Small intestine (tissue), 7 donors: Measurements from ENCODE around the gene PLCB4. TPM values are rescaled to one million over a fixed set of nuclear protein-coding genes. Genes with fewer than 3 reads are reported as not detected.

ENCODE experiments used
- DNase-seq, 2 donors: peaks; one replicate each; pipeline versions ENCODE4 v3.0.0 to v3.0.0-alpha.2; 2013
- FAIRE-seq: peaks from 2 replicates; lab custom pipeline; 2012; peaks lifted over from hg19 to GRCh38; lab: Jason Lieb, UNC
- H3K27ac ChIP-seq, 3 donors: one replicate each; pipeline ENCODE4 v1.5.1; 2013; ENCODE audit warnings: low read length in 2 of 3, mild to moderate bottlenecking in 2 of 3, control low read depth in 1 of 3, inconsistent platforms in 1 of 3, low read depth in 1 of 3, moderate library complexity in 1 of 3
- H3K27me3 ChIP-seq, 3 donors: one replicate each; pipeline ENCODE4 v1.6.1; 2013; ENCODE audit warnings: low read length in 3 of 3, inconsistent platforms in 1 of 3; ENCODE audit not compliant: control insufficient read depth in 3 of 3, insufficient read depth in 3 of 3
- H3K36me3 ChIP-seq, 3 donors: one replicate each; pipeline ENCODE4 v1.6.1; 2013; ENCODE audit warnings: low read length in 3 of 3, inconsistent platforms in 1 of 3, low read depth in 1 of 3, mild to moderate bottlenecking in 1 of 3, moderate library complexity in 1 of 3; ENCODE audit not compliant: control insufficient read depth in 3 of 3, insufficient read depth in 2 of 3
- H3K4me1 ChIP-seq, 3 donors: one replicate each; pipeline ENCODE4 v1.6.1; 2013; ENCODE audit warnings: low read length in 2 of 3, inconsistent platforms in 1 of 3, low read depth in 1 of 3, mild to moderate bottlenecking in 1 of 3, moderate library complexity in 1 of 3; ENCODE audit not compliant: control insufficient read depth in 3 of 3, insufficient read depth in 2 of 3
- H3K4me3 ChIP-seq, 3 donors: one replicate each; pipeline ENCODE4 v1.5.1; 2013; ENCODE audit warnings: low read length in 3 of 3, control low read depth in 1 of 3, inconsistent platforms in 1 of 3, low read depth in 1 of 3, mild to moderate bottlenecking in 1 of 3, moderate library complexity in 1 of 3
- H3K9me3 ChIP-seq, 2 donors: one replicate each; pipeline ENCODE4 v1.6.1; 2013; ENCODE audit warnings: low read depth in 1 of 2, low read length in 1 of 2; ENCODE audit not compliant: control insufficient read depth in 2 of 2, insufficient read depth in 1 of 2
- WGBS, 3 donors: extraction: QIAGEN DNeasy Blood & Tissue Kit; methylation state at CpG; one replicate each; pipeline ENCODE4 v1.1.7; 2013; 5-methylcytosine and 5-hydroxymethylcytosine counted together
- polyA plus RNA-seq, 4 donors: library from polyadenylated mRNA; stranded (reverse) in 3 of 4; unstranded in 1 of 4; fragments of 200-250 nt in 3 of 4; fragments of 120-200 nt in 1 of 4; gene quantifications; one replicate each; pipeline versions ENCODE4 v1.2.1 to v1.2.3, GENCODE V29; 2013
- donor health status: healthy with polysubstance abuse.
- donor health status: control.
- donor health status: control.
- donor health status: Bipolar disorder and iron deficiency.
- donor health status: healthy.

PLCB4 gene
- polyA plus RNA-seq, 4 donors = under 0.01 to 14.4 (median 3.4) TPM

DNA sequence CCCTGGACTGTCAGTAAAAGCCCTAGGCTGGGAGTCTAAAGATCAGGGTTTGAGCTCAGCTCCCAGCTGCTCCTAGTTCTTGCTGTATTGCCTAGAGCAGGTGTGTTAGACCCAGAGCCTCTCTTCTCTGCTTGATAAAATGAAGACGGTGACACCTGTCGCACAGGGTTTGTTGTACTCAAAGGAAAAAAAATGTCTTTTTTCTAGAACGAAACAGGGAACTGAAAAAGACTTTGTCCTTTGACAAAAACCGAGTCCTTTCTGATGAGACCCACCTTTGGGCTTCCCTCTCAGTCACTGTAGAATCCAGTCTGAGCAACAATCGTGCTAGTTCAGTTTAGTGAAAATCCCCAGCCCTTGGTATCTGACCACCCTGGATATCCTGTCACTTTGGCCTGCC is 343.4 kb downstream of the PLCB4 start:
- DNase-seq = no peak
- no peak for FAIRE-seq
- no peaks in the 10 kb centered on the region for H3K27me3 ChIP-seq
- no peaks in the 10 kb centered on the region for H3K9me3 ChIP-seq
- peaks cover 0 to 11% (median 0%) of the 10 kb centered on the region in 3 donors for H3K36me3 ChIP-seq
- H3K27ac ChIP-seq = no peak overlapping the region
- 32 to 78% (median 40%) methylated on average over 5 of the region's 5 CpGs for WGBS, 3 donors
- no peaks in the 10 kb centered on the region for H3K4me1 ChIP-seq
- no peak overlapping the region for H3K4me3 ChIP-seq

DNA sequence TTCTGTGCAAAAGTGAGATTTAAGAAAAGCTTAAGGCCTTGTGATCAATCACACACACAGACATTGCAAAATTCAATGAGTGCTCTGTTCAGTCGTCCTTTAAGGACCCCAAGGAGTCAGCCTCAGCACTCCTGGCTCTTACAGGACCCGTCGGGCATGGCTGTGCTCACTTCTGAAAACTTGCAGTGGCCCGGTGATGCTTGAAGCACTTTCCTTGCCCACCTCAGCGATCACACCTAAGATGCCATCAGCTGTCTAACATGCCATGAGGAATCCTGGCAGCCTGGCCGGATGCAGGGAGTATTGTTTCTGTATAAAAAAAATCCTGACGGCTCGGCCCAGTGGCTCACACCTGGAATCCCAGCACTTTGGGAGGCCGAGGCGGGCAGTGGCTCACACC is 344.1 kb downstream of the PLCB4 start:
- H3K4me1 ChIP-seq = no peaks in the 10 kb centered on the region
- no peaks in the 10 kb centered on the region for H3K27me3 ChIP-seq
- H3K36me3 ChIP-seq = peaks cover 0 to 11% (median 0%) of the 10 kb centered on the region in 3 donors
- H3K27ac ChIP-seq = no peak overlapping the region
- DNase-seq (no peak), FAIRE-seq (no peak)
- 88 to 91% (median 89%) methylated on average over 10 of the region's 10 CpGs for WGBS, 3 donors
- no peak overlapping the region for H3K4me3 ChIP-seq
- no peaks in the 10 kb centered on the region for H3K9me3 ChIP-seq

DNA sequence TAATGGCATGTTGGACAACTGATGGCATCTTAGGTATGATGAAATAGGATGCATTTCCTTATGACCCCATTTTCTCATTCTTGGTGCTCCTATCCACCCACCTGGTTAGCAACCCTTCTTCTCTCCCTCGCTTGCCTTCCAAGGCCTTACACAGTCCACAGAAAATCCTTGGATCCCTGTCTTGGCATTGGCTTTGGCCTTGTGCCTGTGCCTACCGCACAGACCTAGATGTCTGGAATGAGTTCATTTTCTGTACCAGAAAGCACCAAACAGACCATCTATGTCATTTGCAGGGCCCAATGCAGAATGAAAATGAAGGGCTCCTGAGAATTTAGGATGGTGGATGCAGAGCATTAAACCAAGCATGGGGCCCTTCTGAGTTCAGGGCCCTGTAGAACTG is 346.5 kb downstream of the PLCB4 start:
- 92 to 93% (median 92%) methylated on average over 2 of the region's 2 CpGs for WGBS, 3 donors
- DNase-seq = no peak
- H3K4me3 ChIP-seq = no peak overlapping the region
- no peaks in the 10 kb centered on the region for H3K4me1 ChIP-seq
- no peak for FAIRE-seq
- no peaks in the 10 kb centered on the region for H3K27me3 ChIP-seq
- H3K9me3 ChIP-seq = no peaks in the 10 kb centered on the region
- no peak overlapping the region for H3K27ac ChIP-seq
- peaks cover 0 to 9% (median 0%) of the 10 kb centered on the region in 3 donors for H3K36me3 ChIP-seq

DNA sequence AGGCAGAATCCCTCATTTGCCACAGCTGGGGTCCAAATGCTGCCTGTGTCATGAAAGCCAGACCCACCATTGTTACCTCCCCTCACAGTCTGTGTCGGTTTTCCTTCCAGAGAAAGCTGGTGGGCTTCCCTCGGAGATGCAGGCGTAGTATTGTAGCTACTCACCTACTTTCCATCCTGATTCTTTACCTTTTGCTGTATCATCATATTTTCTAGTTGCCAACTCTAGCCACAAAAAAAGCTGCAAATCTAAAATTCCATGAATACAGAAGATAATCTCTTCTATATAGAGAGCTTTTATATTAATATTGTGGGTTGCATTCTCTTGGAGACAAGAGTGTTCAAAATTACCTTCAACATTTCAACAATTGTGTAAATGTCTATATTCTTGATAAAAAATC is 347.5 kb downstream of the PLCB4 start:
- peaks cover 0 to 9% (median 0%) of the 10 kb centered on the region in 3 donors for H3K36me3 ChIP-seq
- no peak for DNase-seq
- WGBS, 3 donors = 81 to 90% (median 87%) methylated on average over 3 of the region's 3 CpGs

DNA sequence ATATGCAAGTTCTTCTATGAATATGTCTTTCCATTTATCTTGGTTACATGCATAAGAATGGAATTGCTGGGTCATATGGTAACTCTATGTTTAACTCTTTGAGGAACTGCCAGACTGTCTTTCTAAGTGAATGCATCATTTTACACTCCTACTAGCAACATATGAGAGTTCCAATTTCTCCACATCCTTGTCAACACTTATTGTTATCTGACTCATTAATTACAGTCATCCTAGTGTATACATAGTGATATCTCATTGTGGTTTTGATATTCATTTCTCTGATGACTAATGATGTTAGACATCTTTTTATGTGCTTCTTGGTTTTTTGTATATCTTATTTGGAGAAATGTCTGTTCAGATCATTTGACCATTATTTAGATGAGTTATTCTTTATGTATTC is 348.8 kb downstream of the PLCB4 start:
- H3K27me3 ChIP-seq = no peaks in the 10 kb centered on the region
- no peaks in the 10 kb centered on the region for H3K9me3 ChIP-seq
- H3K4me3 ChIP-seq = no peak overlapping the region
- H3K27ac ChIP-seq = no peak overlapping the region
- DNase-seq (no peak), FAIRE-seq (no peak)
- H3K36me3 ChIP-seq = peaks cover 0 to 9% (median 0%) of the 10 kb centered on the region in 3 donors
- no peaks in the 10 kb centered on the region for H3K4me1 ChIP-seq

More for the DNA sequence above, 347.5 kb downstream of the PLCB4 start:
- H3K27me3 ChIP-seq = no peaks in the 10 kb centered on the region
- H3K4me1 ChIP-seq = no peaks in the 10 kb centered on the region
- FAIRE-seq = no peak
- no peaks in the 10 kb centered on the region for H3K9me3 ChIP-seq
- H3K27ac ChIP-seq = no peak overlapping the region
- no peak overlapping the region for H3K4me3 ChIP-seq

DNA sequence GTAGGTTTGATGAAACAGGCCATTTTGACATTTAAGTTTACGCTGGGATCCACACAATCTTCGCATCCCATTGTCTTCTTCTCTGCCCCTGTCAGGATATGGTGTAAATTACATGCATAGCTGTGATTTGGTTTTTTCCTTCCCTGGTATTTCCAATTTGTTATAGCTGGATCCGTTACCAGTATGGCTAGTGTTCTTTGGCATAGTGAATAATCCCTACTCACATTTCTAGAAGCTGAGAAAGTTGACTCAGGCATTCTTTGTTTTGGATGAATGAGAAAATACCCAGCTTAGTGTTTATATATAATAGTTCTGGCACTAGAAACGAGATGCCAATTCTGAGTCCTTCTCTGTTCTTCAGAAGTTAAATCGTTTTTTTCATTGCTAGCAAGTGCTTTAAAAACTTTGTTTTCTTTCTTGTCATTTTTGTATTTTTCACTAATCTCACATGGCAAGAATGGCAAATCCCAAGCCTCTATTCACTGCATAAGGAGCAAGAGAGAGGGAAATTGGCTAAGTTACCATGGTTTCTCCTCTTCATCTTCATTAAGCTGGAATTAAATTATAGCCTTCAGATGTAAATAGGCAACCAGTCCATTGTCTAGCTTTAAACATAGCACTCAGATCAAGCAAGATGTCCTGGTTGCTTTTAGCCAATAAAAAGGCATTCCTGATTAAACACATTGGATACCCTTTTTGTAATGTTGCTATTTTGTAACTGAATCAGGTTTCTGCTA is 353.6 kb downstream of the PLCB4 start:
- no peaks in the 10 kb centered on the region for H3K9me3 ChIP-seq
- DNase-seq (no peak), FAIRE-seq (no peak)
- no peaks in the 10 kb centered on the region for H3K4me1 ChIP-seq
- 80 to 84% (median 81%) methylated on average over 5 of the region's 5 CpGs for WGBS, 3 donors
- H3K36me3 ChIP-seq = peaks cover 0 to 3% (median 0%) of the 10 kb centered on the region in 3 donors
- H3K27ac ChIP-seq = no peak overlapping the region
- no peaks in the 10 kb centered on the region for H3K27me3 ChIP-seq
- no peak overlapping the region for H3K4me3 ChIP-seq

DNA sequence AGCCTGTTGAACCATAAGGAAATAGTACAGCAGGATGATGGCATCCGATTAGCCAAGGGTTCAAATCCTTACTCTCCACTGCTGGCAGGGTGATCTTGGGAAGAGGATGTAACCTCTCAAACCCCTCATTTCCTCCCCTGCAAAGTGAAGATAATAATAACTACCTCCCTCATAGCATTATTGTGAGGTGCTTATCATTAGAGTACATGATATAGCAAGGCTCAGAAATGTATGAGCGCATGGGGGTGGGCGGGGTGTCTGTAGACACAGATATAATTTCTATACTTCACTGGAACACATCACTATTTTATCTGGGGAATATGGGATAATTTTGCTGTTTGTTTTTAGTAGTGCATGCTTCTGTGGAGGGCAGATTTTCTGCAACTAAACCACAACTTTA is 355.7 kb downstream of the PLCB4 start:
- Histone ChIP-seq H3K27me3 (no peaks in the 10 kb centered on the region), H3K27ac (no peak overlapping the region), H3K36me3 (peaks cover 0 to 3% (median 0%) of the 10 kb centered on the region in 3 donors), H3K4me1 (no peaks in the 10 kb centered on the region), H3K4me3 (no peak overlapping the region), H3K9me3 (no peaks in the 10 kb centered on the region)
- DNase-seq = no peak
- WGBS, 3 donors = 90 to 96% (median 94%) methylated on average over 3 of the region's 3 CpGs
- no peak for FAIRE-seq

DNA sequence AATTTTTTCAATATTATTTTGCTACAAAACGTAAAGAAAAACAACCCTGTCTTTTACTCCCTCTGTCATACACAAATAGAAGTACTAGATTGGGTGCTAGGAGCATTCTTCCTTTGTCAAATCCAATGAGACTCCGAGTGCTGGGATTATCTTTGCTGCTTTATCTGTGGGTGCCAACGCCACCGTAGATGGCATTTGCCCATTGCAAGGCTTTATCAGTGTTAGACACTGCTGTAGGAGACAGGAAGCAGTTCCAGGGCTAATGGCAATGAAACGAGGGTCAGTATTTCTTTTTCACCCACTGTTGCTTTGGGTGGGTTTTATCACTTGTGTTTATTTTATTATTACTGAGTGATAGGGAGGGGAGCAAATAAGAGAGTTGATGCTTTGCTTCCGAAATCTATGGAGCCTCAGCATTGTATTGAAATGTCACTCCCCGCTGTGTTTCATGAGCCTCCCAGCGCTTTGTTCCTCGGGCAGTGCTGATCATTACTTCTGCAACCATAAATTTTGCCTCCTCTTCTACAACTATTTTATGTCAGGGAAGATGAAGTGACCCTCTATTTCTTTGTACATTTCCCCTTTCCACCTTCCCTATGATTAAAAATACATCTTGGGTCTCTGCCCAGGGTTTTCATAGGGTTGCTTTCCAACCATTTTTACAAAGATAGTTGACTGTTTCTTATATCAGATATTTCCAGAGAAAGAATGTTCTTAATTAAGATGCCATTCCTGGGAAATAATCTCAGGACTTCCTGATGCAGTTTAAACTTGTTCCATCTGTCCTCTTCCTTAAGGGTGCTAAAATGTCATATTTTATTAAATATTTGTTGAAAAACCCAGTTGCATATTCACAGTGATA is 358.8 kb downstream of the PLCB4 start:
- DNase-seq (no peak), FAIRE-seq (no peak)
- H3K4me1 ChIP-seq = no peaks in the 10 kb centered on the region
- H3K9me3 ChIP-seq = no peaks in the 10 kb centered on the region
- 75 to 82% (median 81%) methylated on average over 9 of the region's 9 CpGs for WGBS, 3 donors
- no peak overlapping the region for H3K27ac ChIP-seq
- no peaks in the 10 kb centered on the region for H3K27me3 ChIP-seq
- H3K4me3 ChIP-seq = no peak overlapping the region
- peaks cover 0 to 3% (median 0%) of the 10 kb centered on the region in 3 donors for H3K36me3 ChIP-seq
